Loucy (cell line): Measurements from ENCODE around the gene SDC1.

Experiments
- H2AFZ ChIP-seq: fragments of 200-600 bp; sonication (generic); 2 replicates; pipeline ENCODE4 v1.6.0; 2016; ENCODE audit warnings: antibody characterized with exemption, mild to moderate bottlenecking, low read length, moderate library complexity
- H3F3A ChIP-seq: fragments of 200-600 bp; 2 replicates; pipeline ENCODE4 v1.6.0; 2016; ENCODE audit warnings: antibody characterized with exemption, low read depth, mild to moderate bottlenecking
- H3K27me3 ChIP-seq: fragments of 200-600 bp; sonication (generic); 2 replicates; pipeline ENCODE4 v1.6.1; 2014; ENCODE audit warnings: low read length, mild to moderate bottlenecking; ENCODE audit not compliant: insufficient read depth, poor library complexity, severe bottlenecking
- H3K36me3 ChIP-seq: fragments of 200-600 bp; sonication (generic); 2 replicates; pipeline ENCODE4 v1.6.1; 2016; ENCODE audit warnings: low read length; ENCODE audit not compliant: insufficient read depth
- H3K4me1 ChIP-seq: fragments of 200-600 bp; sonication (generic); 2 replicates; pipeline ENCODE4 v1.5.1; 2014; ENCODE audit warnings: low read length, mild to moderate bottlenecking; ENCODE audit not compliant: insufficient read depth, poor library complexity, severe bottlenecking
- H3K4me2 ChIP-seq: fragments of 200-600 bp; sonication (generic); 2 replicates; pipeline ENCODE4 v1.6.0; 2014; ENCODE audit warnings: antibody characterized with exemption, low read length, low read depth, mild to moderate bottlenecking; ENCODE audit not compliant: poor library complexity, severe bottlenecking
- H3K4me3 ChIP-seq: fragments of 200-600 bp; sonication (generic); 2 replicates; pipeline ENCODE4 v1.5.1; 2014; ENCODE audit warnings: low read length, mild to moderate bottlenecking, mixed read lengths; ENCODE audit not compliant: poor library complexity, severe bottlenecking
- H3K79me2 ChIP-seq: fragments of 200-600 bp; sonication (generic); 2 replicates; pipeline ENCODE4 v1.6.1; 2014; ENCODE audit warnings: low read length; ENCODE audit not compliant: insufficient read depth
- H3K9ac ChIP-seq: fragments of 200-600 bp; sonication (generic); 2 replicates; pipeline ENCODE4 v1.6.0; 2014; ENCODE audit warnings: mild to moderate bottlenecking, low read depth, low read length, moderate library complexity; ENCODE audit not compliant: poor library complexity, severe bottlenecking
- H3K9me2 ChIP-seq: fragments of 200-600 bp; sonication (generic); replicated peaks from 2 replicates; pipeline ENCODE4 v1.6.1; 2016; ENCODE audit warnings: low read depth, low read length, mixed read lengths
- H3K9me3 ChIP-seq: fragments of 200-600 bp; sonication (generic); 2 replicates; pipeline ENCODE4 v1.6.1; 2014; ENCODE audit warnings: mild to moderate bottlenecking, antibody characterized with exemption, low read length, low read depth; ENCODE audit not compliant: insufficient read depth
- H4K20me1 ChIP-seq: fragments of 200-600 bp; sonication (generic); 2 replicates; pipeline ENCODE4 v1.6.0; 2014; ENCODE audit warnings: antibody characterized with exemption, low read length, mild to moderate bottlenecking; ENCODE audit not compliant: insufficient read depth, poor library complexity, severe bottlenecking
- EZH2phosphoT487 ChIP-seq: fragments of 200-600 bp; IDR thresholded peaks from 2 replicates; pipeline ENCODE4 v1.6.1; 2018; ENCODE audit warnings: antibody characterized with exemption, mild to moderate bottlenecking, moderate library complexity, borderline replicate concordance
- TF ChIP-seq, protein P1 (sequence below): fragments of 200-600 bp; sonication (generic); conservative IDR thresholded peaks from 2 replicates; pipeline ENCODE4 v1.5.1; 2014; ENCODE audit warnings: mild to moderate bottlenecking, antibody characterized with exemption, low read length

The SDC1 gene

GRCh38 chr2:20214566-20215182 lies 10.3 kb downstream of the SDC1 start:
- no peaks in the 10 kb centered on the region for H3K4me1 ChIP-seq
- no peaks in the 10 kb centered on the region for H3K27me3 ChIP-seq
- H3F3A ChIP-seq = no peaks in the 10 kb centered on the region
- no peak for TF ChIP-seq EZH2phosphoT487
- TF ChIP-seq, protein P1, sequence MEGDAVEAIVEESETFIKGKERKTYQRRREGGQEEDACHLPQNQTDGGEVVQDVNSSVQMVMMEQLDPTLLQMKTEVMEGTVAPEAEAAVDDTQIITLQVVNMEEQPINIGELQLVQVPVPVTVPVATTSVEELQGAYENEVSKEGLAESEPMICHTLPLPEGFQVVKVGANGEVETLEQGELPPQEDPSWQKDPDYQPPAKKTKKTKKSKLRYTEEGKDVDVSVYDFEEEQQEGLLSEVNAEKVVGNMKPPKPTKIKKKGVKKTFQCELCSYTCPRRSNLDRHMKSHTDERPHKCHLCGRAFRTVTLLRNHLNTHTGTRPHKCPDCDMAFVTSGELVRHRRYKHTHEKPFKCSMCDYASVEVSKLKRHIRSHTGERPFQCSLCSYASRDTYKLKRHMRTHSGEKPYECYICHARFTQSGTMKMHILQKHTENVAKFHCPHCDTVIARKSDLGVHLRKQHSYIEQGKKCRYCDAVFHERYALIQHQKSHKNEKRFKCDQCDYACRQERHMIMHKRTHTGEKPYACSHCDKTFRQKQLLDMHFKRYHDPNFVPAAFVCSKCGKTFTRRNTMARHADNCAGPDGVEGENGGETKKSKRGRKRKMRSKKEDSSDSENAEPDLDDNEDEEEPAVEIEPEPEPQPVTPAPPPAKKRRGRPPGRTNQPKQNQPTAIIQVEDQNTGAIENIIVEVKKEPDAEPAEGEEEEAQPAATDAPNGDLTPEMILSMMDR = no peak
- no peak overlapping the region for H3K9ac ChIP-seq
- no peaks in the 10 kb centered on the region for H3K79me2 ChIP-seq
- no peak overlapping the region for H2AFZ ChIP-seq
- H3K9me2 ChIP-seq = no peaks in the 10 kb centered on the region
- no peaks in the 10 kb centered on the region for H4K20me1 ChIP-seq
- no peaks in the 10 kb centered on the region for H3K36me3 ChIP-seq
- H3K4me2 ChIP-seq = no peak overlapping the region
- H3K9me3 ChIP-seq = no peaks in the 10 kb centered on the region
- no peak overlapping the region for H3K4me3 ChIP-seq

DNA sequence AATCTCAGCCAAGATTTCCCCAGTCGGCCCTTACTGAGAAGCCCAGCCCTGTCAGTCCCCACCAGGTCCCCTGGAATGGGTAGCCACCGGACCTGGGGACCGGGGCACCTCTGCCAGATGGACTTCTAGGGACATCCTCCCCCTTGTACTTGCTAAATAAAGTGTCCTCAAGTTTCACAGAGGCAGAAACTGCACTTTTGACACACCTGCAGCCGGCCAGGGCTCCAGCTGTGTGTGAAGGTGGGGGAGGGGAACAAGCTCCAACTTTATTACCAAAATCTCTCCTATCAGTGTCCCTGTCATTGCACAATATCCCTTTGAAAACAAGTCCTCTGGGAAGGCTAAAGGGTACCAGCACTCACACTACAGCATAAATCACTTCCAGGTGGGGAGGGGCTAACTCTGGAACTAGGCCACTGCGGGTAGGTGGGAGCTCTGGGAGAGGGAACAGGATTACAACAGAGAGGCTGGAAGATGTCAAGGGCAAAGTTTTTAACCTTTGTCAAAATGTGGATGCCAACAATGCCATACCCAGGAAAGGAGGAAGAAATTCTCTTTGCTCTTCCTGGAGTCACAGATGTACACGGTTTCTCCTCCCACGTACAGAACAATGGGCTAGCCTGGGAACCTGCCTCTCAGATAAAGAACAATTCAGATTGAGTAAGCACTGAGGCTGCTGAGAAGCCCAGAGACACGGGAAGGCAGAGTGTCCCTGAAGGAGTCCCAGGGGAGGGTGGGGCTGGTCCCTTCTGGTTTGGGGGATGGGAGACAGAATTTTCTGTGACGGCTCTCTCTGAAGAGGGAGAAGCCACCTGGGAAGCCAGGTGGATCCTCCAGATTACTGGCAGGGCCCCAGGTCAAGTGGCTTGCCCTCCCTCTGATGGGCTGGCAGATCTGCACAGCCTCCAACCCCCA lies 11.0 kb downstream of the SDC1 start:
- no peaks in the 10 kb centered on the region for H4K20me1 ChIP-seq
- H3K4me1 ChIP-seq = no peaks in the 10 kb centered on the region
- H3F3A ChIP-seq = no peaks in the 10 kb centered on the region
- no peak overlapping the region for H2AFZ ChIP-seq
- H3K4me2 ChIP-seq = no peak overlapping the region
- H3K36me3 ChIP-seq = no peaks in the 10 kb centered on the region
- no peak overlapping the region for H3K4me3 ChIP-seq
- no peak for TF ChIP-seq EZH2phosphoT487
- TF ChIP-seq, protein P1 = no peak
- no peaks in the 10 kb centered on the region for H3K79me2 ChIP-seq
- no peak overlapping the region for H3K9ac ChIP-seq
- H3K9me3 ChIP-seq = no peaks in the 10 kb centered on the region
- H3K27me3 ChIP-seq = no peaks in the 10 kb centered on the region
- no peaks in the 10 kb centered on the region for H3K9me2 ChIP-seq

- Histone ChIP-seq H3K4me2 (no peak overlapping the region), H3K4me3 (no peak overlapping the region)
These were observed 11.9 kb downstream of the SDC1 start for GRCh38 chr2:20212871-20213503.

More at GRCh38 chr2:20212871-20213503, 11.9 kb downstream of the SDC1 start:
- Histone ChIP-seq H3K9ac (no peak overlapping the region), H3K4me1 (no peaks in the 10 kb centered on the region), H3K79me2 (no peaks in the 10 kb centered on the region), H4K20me1 (no peaks in the 10 kb centered on the region), H3F3A (no peaks in the 10 kb centered on the region), H3K9me2 (no peaks in the 10 kb centered on the region), H2AFZ (no peak overlapping the region), H3K9me3 (no peaks in the 10 kb centered on the region), H3K36me3 (no peaks in the 10 kb centered on the region), H3K27me3 (no peaks in the 10 kb centered on the region)
- no peak for TF ChIP-seq EZH2phosphoT487
- TF ChIP-seq, protein P1 = no peak
